ENCODE data around the gene ARRB1.
A peak's percentile ranks its signal among the peaks of the same experiment; 100 is the strongest.

ARRB1 gene

GRCh38 chr11:75351541-75351790 lies at the start of gene ARRB1:
Gene ARRB1, minus strand, starts transcription at chr11:75351661. Its CDS starts 54 bp downstream, at chr11:75351607.
- H3K4me2 ChIP-seq (ENCODE audit: low read length), result no peak within 1 kb of the TSS
- no peaks in the 10 kb centered on the region for H4K20me1 ChIP-seq (ENCODE audit: insufficient read depth, low read length)
- no peak within 1 kb of the TSS for H3K4me3 ChIP-seq (ENCODE audit: low read length)
- no peaks in the 10 kb centered on the region for H3K79me2 ChIP-seq (ENCODE audit: low read length)
- no peak within 1 kb of the TSS for H3K27ac ChIP-seq (ENCODE audit: low read length)
- no peaks in the 10 kb centered on the region for H3K36me3 ChIP-seq (replicated peaks; ENCODE audit: low read depth, low read length)
- no peaks in the 10 kb centered on the region for H3K4me1 ChIP-seq (ENCODE audit: low read length)
- H2AFZ ChIP-seq (ENCODE audit: low read depth, low read length), result no peak within 1 kb of the TSS
- H3K9me3 ChIP-seq (ENCODE audit: insufficient read depth, low read length), result no peaks in the 10 kb centered on the region
- no peak within 1 kb of the TSS for H3K9ac ChIP-seq (ENCODE audit: low read length)
- TF ChIP-seq EZH2phosphoT487 (IDR thresholded peaks at IDR 0.05; ENCODE audit: low read depth), result no peak
- TF ChIP-seq CTCF (IDR thresholded peaks at IDR 0.05; ENCODE audit: low read depth, low read length), result no peak
- 0 out of 2 replicates have a peak, but pooled peaks cover 3% of the 10 kb centered on the region for H3K27me3 ChIP-seq (ENCODE audit: low read depth, low read length)

- Histone ChIP-seq H3K9ac (ENCODE audit: low read length) (peak overlapping the region; percentile 96), H3K27ac (ENCODE audit: low read length) (peak overlapping the region; percentile 75), H3K9me3 (ENCODE audit: insufficient read depth, low read length) (no peaks in the 10 kb centered on the region), H3K4me1 (ENCODE audit: low read length) (peaks cover 15% of the 10 kb centered on the region), H3K27me3 (ENCODE audit: low read depth, low read length) (no peaks in the 10 kb centered on the region), H3K4me3 (ENCODE audit: low read length) (peak overlapping the region; percentile 94), H4K20me1 (ENCODE audit: insufficient read depth, low read length) (peaks cover 54% of the 10 kb centered on the region), H3K79me2 (ENCODE audit: low read length) (peaks cover 61% of the 10 kb centered on the region), H2AFZ (ENCODE audit: low read depth, low read length) (no peak overlapping the region), H3K4me2 (ENCODE audit: low read length) (peak overlapping the region; percentile 67), H3K36me3 (replicated peaks; ENCODE audit: low read depth, low read length) (peaks cover 55% of the 10 kb centered on the region)
- no peak for TF ChIP-seq CTCF (IDR thresholded peaks at IDR 0.05; ENCODE audit: low read depth, low read length)
- TF ChIP-seq EZH2phosphoT487 (IDR thresholded peaks at IDR 0.05; ENCODE audit: low read depth), result no peak
Measured at GRCh38 chr11:75400146-75400865, 48.8 kb upstream of the ARRB1 start.

GRCh38 chr11:75399344-75400145 lies 48.1 kb upstream of the ARRB1 start, which contains the start of gene RPS3:
Gene RPS3, plus strand, starts transcription at chr11:75399518. Its CDS starts 30 bp downstream, at chr11:75399548.
- Histone ChIP-seq H3K4me1 (ENCODE audit: low read length) (peaks cover 15% of the 10 kb centered on the region), H3K9me3 (ENCODE audit: insufficient read depth, low read length) (no peaks in the 10 kb centered on the region), H3K36me3 (replicated peaks; ENCODE audit: low read depth, low read length) (peaks cover 47% of the 10 kb centered on the region), H2AFZ (ENCODE audit: low read depth, low read length) (peak within 1 kb of the TSS; percentile 89), H3K27me3 (ENCODE audit: low read depth, low read length) (peaks cover 4% of the 10 kb centered on the region; the same call in 1 of the 2 replicates), H3K4me3 (ENCODE audit: low read length) (peak within 1 kb of the TSS; percentile 94), H4K20me1 (ENCODE audit: insufficient read depth, low read length) (peaks cover 47% of the 10 kb centered on the region), H3K4me2 (ENCODE audit: low read length) (peak within 1 kb of the TSS; percentile 67), H3K9ac (ENCODE audit: low read length) (peak within 1 kb of the TSS; percentile 96), H3K27ac (ENCODE audit: low read length) (peak within 1 kb of the TSS; percentile 75), H3K79me2 (ENCODE audit: low read length) (peaks cover 53% of the 10 kb centered on the region)
- TF ChIP-seq EZH2phosphoT487 (IDR thresholded peaks at IDR 0.05; ENCODE audit: low read depth) (no peak), CTCF (IDR thresholded peaks at IDR 0.05; ENCODE audit: low read depth, low read length) (peak; percentile 50)

GRCh38 chr11:75398906-75399305 lies 47.4 kb upstream of the ARRB1 start:
- H3K27me3 ChIP-seq (ENCODE audit: low read depth, low read length), result peaks cover 4% of the 10 kb centered on the region; the same call in 1 of the 2 replicates
- no peak for TF ChIP-seq EZH2phosphoT487 (IDR thresholded peaks at IDR 0.05; ENCODE audit: low read depth)
- TF ChIP-seq CTCF (IDR thresholded peaks at IDR 0.05; ENCODE audit: low read depth, low read length), result no peak
- H3K4me2 ChIP-seq (ENCODE audit: low read length), result peak overlapping the region; percentile 49
- peaks cover 40% of the 10 kb centered on the region for H4K20me1 ChIP-seq (ENCODE audit: insufficient read depth, low read length)
- no peaks in the 10 kb centered on the region for H3K9me3 ChIP-seq (ENCODE audit: insufficient read depth, low read length)
- no peak overlapping the region for H3K9ac ChIP-seq (ENCODE audit: low read length)
- peak overlapping the region; percentile 89 for H2AFZ ChIP-seq (ENCODE audit: low read depth, low read length)
- H3K79me2 ChIP-seq (ENCODE audit: low read length), result peaks cover 47% of the 10 kb centered on the region
- H3K4me1 ChIP-seq (ENCODE audit: low read length), result peaks cover 15% of the 10 kb centered on the region
- H3K27ac ChIP-seq (ENCODE audit: low read length), result no peak overlapping the region
- peaks cover 41% of the 10 kb centered on the region for H3K36me3 ChIP-seq (replicated peaks; ENCODE audit: low read depth, low read length)
- peak overlapping the region; percentile 94 for H3K4me3 ChIP-seq (ENCODE audit: low read length)

Data from OCI-LY3 (cell line).